ENCODE data around the gene PXMP4. TPM values are rescaled to one million over a fixed set of nuclear protein-coding genes. Genes with fewer than 3 reads are reported as not detected.

Gene PXMP4
- total RNA-seq, 1 experiment from 2014 or later: 18.7 TPM

DNA sequence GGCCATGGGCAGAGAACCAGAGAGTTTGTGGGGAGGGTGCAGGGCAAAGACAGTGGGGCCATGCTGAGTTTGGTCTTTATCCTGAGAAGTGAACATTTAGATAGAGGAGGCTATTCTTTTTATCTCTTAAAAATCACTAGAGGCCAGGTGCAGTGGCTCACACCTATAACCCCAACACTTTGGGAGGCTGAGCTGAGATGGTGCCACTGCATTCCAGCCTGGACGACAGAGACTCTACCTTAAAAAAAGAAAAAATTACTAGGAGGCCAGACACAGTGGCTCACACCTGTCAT lies 8.7 kb downstream of the PXMP4 start:
- H3K4me3 Mint-ChIP-seq (ENCODE audit: low read depth, unreplicated experiment): no peak overlapping the region
- TF ChIP-seq, protein P1, sequence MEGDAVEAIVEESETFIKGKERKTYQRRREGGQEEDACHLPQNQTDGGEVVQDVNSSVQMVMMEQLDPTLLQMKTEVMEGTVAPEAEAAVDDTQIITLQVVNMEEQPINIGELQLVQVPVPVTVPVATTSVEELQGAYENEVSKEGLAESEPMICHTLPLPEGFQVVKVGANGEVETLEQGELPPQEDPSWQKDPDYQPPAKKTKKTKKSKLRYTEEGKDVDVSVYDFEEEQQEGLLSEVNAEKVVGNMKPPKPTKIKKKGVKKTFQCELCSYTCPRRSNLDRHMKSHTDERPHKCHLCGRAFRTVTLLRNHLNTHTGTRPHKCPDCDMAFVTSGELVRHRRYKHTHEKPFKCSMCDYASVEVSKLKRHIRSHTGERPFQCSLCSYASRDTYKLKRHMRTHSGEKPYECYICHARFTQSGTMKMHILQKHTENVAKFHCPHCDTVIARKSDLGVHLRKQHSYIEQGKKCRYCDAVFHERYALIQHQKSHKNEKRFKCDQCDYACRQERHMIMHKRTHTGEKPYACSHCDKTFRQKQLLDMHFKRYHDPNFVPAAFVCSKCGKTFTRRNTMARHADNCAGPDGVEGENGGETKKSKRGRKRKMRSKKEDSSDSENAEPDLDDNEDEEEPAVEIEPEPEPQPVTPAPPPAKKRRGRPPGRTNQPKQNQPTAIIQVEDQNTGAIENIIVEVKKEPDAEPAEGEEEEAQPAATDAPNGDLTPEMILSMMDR (IDR thresholded peaks at IDR 0.05; ENCODE audit: unreplicated experiment): no peak
- CTCF ChIA-PET: no interaction called here
- no TSS peak for BruUV-seq (replicated peaks)
- H3K4me1 Mint-ChIP-seq (ENCODE audit: low read depth, unreplicated experiment): peaks cover 23% of the 10 kb centered on the region
- intact Hi-C loops (cut with micrococcal nuclease; ENCODE audit: unreplicated experiment): no loop called here
- no peak overlapping the region for H3K27ac Mint-ChIP-seq (ENCODE audit: unreplicated experiment)
- H3K36me3 Mint-ChIP-seq (ENCODE audit: insufficient read depth, unreplicated experiment): peaks cover 10% of the 10 kb centered on the region
- H3K9me3 Mint-ChIP-seq (ENCODE audit: low read depth, unreplicated experiment): no peaks in the 10 kb centered on the region
- no peak for DNase-seq
- no peaks in the 10 kb centered on the region for H3K27me3 Mint-ChIP-seq (ENCODE audit: unreplicated experiment)

DNA sequence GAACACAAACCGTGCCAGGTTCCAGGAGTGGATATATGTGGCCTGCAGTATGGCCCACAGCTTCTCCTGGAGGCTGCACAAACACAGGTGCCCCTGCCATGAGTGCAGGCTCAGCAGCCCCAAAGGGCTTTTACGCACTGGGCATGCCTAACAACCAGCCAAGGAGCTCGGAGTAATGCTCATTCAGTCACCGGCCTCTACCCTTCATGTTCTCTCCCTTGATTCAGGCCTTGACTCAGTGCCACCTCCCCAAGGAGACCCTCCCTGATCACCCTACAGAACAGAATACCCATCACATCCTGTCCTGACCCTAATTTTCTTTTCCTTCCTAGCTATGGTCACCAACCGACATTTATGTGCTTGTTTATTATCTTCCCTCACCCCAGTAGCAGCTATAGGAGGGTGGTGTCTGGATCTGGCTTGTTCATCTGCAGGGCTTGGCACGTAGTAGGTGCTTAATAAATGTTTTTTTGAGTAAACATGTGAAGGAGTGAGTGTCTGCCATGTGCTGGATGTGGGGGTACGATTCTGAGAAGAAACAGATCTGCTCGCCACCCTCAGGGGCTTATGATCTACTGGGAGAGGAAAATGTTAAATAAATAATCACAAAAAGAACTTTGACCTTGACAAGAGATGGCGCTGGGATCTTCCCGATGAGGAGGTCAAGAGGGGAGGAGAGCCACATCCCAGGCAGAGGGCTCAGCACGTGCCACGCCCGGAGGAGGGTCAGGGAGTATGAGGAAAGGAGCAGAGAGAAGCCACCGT lies 9.2 kb downstream of the PXMP4 start:
- CTCF ChIA-PET: no interaction called here
- no peak for DNase-seq
- intact Hi-C loops (cut with micrococcal nuclease; ENCODE audit: unreplicated experiment): no loop called here
- H3K27ac Mint-ChIP-seq (ENCODE audit: unreplicated experiment): peak overlapping the region; percentile 9
- H3K4me3 Mint-ChIP-seq (ENCODE audit: low read depth, unreplicated experiment): no peak overlapping the region
- H3K36me3 Mint-ChIP-seq (ENCODE audit: insufficient read depth, unreplicated experiment): peaks cover 10% of the 10 kb centered on the region
- H3K9me3 Mint-ChIP-seq (ENCODE audit: low read depth, unreplicated experiment): no peaks in the 10 kb centered on the region
- no TSS peak for BruUV-seq (replicated peaks)
- H3K4me1 Mint-ChIP-seq (ENCODE audit: low read depth, unreplicated experiment): peaks cover 23% of the 10 kb centered on the region
- TF ChIP-seq, protein P1 (IDR thresholded peaks at IDR 0.05; ENCODE audit: unreplicated experiment): no peak
- no peaks in the 10 kb centered on the region for H3K27me3 Mint-ChIP-seq (ENCODE audit: unreplicated experiment)

DNA sequence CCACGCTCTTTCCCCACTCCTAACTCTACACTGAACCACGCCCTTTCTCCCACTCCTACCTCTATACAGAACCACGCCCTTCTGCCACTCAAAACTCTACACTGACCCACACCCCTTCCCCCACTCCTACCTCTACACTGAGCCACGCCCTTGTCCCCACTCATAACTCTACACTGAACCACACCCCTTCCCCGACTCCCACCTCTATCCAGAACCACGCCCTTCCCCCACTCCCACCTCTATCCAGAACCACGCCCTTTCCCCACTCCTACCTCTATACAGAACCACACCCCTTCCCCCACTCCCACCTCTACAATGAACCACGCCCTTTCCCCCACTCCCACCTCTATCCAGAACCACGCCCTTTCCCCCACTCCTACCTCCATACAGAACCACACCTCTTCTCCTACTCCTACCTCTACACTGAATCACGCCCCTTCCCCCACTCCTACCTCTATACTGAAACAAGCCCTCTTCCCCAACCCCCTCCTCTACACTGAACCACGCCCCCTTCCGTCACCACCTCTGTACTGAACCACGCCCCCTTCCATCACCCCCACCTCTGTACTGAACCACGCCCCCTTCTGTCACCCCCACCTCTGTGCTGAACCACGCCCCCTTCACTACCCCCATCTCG lies 10.1 kb downstream of the PXMP4 start:
- peaks cover 23% of the 10 kb centered on the region for H3K4me1 Mint-ChIP-seq (ENCODE audit: low read depth, unreplicated experiment)
- intact Hi-C loops (cut with micrococcal nuclease; ENCODE audit: unreplicated experiment): no loop called here
- BruUV-seq (replicated peaks): no TSS peak
- no peak overlapping the region for H3K27ac Mint-ChIP-seq (ENCODE audit: unreplicated experiment)
- TF ChIP-seq, protein P1 (IDR thresholded peaks at IDR 0.05; ENCODE audit: unreplicated experiment): no peak
- H3K9me3 Mint-ChIP-seq (ENCODE audit: low read depth, unreplicated experiment): no peaks in the 10 kb centered on the region
- no peak overlapping the region for H3K4me3 Mint-ChIP-seq (ENCODE audit: low read depth, unreplicated experiment)
- H3K36me3 Mint-ChIP-seq (ENCODE audit: insufficient read depth, unreplicated experiment): peaks cover 10% of the 10 kb centered on the region
- CTCF ChIA-PET: no interaction called here
- DNase-seq: no peak
- no peaks in the 10 kb centered on the region for H3K27me3 Mint-ChIP-seq (ENCODE audit: unreplicated experiment)

DNA sequence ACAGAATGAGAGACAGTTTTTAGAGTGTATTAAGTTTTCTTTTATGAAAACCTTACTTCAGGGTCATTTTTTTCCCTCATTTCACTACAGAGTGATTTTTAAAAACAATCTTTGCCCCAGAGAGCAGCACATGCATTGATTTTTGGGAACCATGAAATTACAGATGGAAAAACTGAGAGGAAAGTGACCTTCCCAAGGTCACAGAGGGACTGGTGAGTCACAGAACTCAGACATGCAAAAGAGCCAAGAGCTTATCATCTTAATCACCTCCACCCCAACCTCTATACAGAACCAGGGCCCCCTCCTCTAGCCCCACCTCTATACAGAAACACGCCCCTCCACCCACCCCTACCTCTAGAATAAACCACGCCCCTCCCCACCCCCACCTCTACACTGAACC lies 10.7 kb downstream of the PXMP4 start:
- DNase-seq: no peak
- H3K4me1 Mint-ChIP-seq (ENCODE audit: low read depth, unreplicated experiment): peaks cover 23% of the 10 kb centered on the region
- CTCF ChIA-PET: interaction anchor here (0.5 kb wide), 1 partner anchor 207 kb away, joined by 3 read pairs; no protein-coding TSS in a partner anchor
- peaks cover 10% of the 10 kb centered on the region for H3K36me3 Mint-ChIP-seq (ENCODE audit: insufficient read depth, unreplicated experiment)
- H3K27me3 Mint-ChIP-seq (ENCODE audit: unreplicated experiment): no peaks in the 10 kb centered on the region
- intact Hi-C loops (cut with micrococcal nuclease; ENCODE audit: unreplicated experiment): no loop called here
- H3K4me3 Mint-ChIP-seq (ENCODE audit: low read depth, unreplicated experiment): no peak overlapping the region
- TF ChIP-seq, protein P1 (IDR thresholded peaks at IDR 0.05; ENCODE audit: unreplicated experiment): no peak
- BruUV-seq (replicated peaks): no TSS peak
- no peaks in the 10 kb centered on the region for H3K9me3 Mint-ChIP-seq (ENCODE audit: low read depth, unreplicated experiment)
- no peak overlapping the region for H3K27ac Mint-ChIP-seq (ENCODE audit: unreplicated experiment)

Measured in Calu3 (cell line).